ENCODE data around the gene MACROD2. TPM values are rescaled to one million over a fixed set of nuclear protein-coding genes. Genes with fewer than 3 reads are reported as not detected.

Gene MACROD2
- total and polyA plus RNA-seq, 2 experiments from 2014 or later = 2.8 to 4.3 TPM

DNA sequence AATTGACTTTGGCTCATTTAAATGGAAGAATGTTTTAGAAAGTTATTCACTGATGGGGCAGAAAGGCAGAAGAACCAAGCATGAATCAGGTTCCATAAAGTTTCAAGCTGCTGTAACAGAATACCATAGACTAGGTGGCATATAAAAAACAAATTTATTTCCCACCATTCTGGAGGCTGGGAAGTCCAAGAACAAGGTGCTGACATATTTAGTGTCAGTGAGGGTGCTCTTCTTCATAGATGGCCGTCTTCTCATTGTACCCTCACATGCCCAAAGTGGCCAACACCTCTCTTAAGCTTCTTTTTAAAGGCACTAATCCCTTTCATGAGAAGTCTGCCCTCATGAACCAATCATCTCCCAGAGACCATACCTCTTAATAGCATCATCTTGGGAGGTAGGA, 902.3 kb downstream of the MACROD2 start:
- Histone ChIP-seq H3K4me1 (ENCODE audit: insufficient read depth) (no peaks in the 10 kb centered on the region; the same call in 1 of the 2 replicates), H4K20me1 (replicated peaks; ENCODE audit: insufficient read depth) (no peaks in the 10 kb centered on the region), H3K36me3 (ENCODE audit: insufficient read depth) (no peaks in the 10 kb centered on the region), H2AFZ (no peak overlapping the region), H3K4me2 (no peak overlapping the region), H3K27ac (ENCODE audit: low read depth) (no peak overlapping the region), H3K79me2 (replicated peaks; ENCODE audit: insufficient read depth) (no peaks in the 10 kb centered on the region), H3K9me2 (ENCODE audit: insufficient read depth) (no peaks in the 10 kb centered on the region), H3K4me3 (no peak overlapping the region), H3K27me3 (ENCODE audit: insufficient read depth) (no peaks in the 10 kb centered on the region), H3F3A (replicated peaks; ENCODE audit: low read depth) (no peaks in the 10 kb centered on the region)
- peaks cover 6% of the 10 kb centered on the region; the same call in 2 of the 3 replicates for H3K4me1 Mint-ChIP-seq
- DNase-seq (ENCODE audit: low spot score) (no peak), ATAC-seq (no peak)
- peaks cover 4% of the 10 kb centered on the region; the same call in 1 of the 3 replicates for H3K9me3 Mint-ChIP-seq
- TF ChIP-seq STAT1 (IDR thresholded peaks at IDR 0.05; ENCODE audit: unreplicated experiment) (no peak), NANOG (IDR thresholded peaks at IDR 0.05; ENCODE audit: borderline replicate concordance) (no peak), EZH2 (IDR thresholded peaks at IDR 0.05; ENCODE audit: low read depth, unreplicated experiment) (no peak), ZNF114 (CRISPR knock-in tag; IDR thresholded peaks at IDR 0.05) (no peak), CTCF (conservative IDR thresholded peaks at IDR 0.05; ENCODE audit: low read depth in 2 of 2) (no peak), EZH2phosphoT487 (IDR thresholded peaks at IDR 0.05; ENCODE audit: unreplicated experiment) (no peak), ZNF462 (CRISPR knock-in tag; IDR thresholded peaks at IDR 0.05) (no peak), JUNB (IDR thresholded peaks at IDR 0.05; ENCODE audit: unreplicated experiment) (no peak)
- TF ChIP-seq, protein P1, sequence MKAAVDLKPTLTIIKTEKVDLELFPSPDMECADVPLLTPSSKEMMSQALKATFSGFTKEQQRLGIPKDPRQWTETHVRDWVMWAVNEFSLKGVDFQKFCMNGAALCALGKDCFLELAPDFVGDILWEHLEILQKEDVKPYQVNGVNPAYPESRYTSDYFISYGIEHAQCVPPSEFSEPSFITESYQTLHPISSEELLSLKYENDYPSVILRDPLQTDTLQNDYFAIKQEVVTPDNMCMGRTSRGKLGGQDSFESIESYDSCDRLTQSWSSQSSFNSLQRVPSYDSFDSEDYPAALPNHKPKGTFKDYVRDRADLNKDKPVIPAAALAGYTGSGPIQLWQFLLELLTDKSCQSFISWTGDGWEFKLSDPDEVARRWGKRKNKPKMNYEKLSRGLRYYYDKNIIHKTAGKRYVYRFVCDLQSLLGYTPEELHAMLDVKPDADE (IDR thresholded peaks at IDR 0.05) = no peak
- no peaks in the 10 kb centered on the region; the same call in 2 of the 3 replicates for H3K36me3 Mint-ChIP-seq (ENCODE audit: low read depth)
- no peak overlapping the region for H3K27ac Mint-ChIP-seq
- H3K27me3 Mint-ChIP-seq (ENCODE audit: insufficient read depth, low read depth, poor library complexity) = no peaks in the 10 kb centered on the region
- H3K4me3 Mint-ChIP-seq = no peak overlapping the region

Data from GM23338 (cell line).